HEK293T (cell line): ENCODE results near the gene CASS4.

Experiments used
- CTCF ChIA-PET: fragments of 350-600 bp; formaldehyde crosslinking; extraction: SDS; loops from one replicate; lab custom pipeline; 2021; ENCODE audit warnings: antibody characterized with exemption, inconsistent platforms; lab: Yijun Ruan, JAX
- POLR2A ChIA-PET: fragments of 350-600 bp; formaldehyde crosslinking; extraction: SDS; loops from one replicate; lab custom pipeline; 2020; ENCODE audit warnings: antibody characterized with exemption, inconsistent platforms; lab: Yijun Ruan, JAX
- DNase-seq: peaks from one replicate; pipeline ENCODE4 v3.0.0; 2012; ENCODE audit warnings: mixed read lengths; ENCODE audit errors: extremely low spot score
- ARNT ChIP-seq: fragments of 450-650 bp; IDR thresholded peaks from 2 replicates; pipeline ENCODE4 v1.6.1; 2017; ENCODE audit warnings: mild to moderate bottlenecking
- BHLHE40 ChIP-seq: fragments of 450-650 bp; IDR thresholded peaks from 2 replicates; pipeline ENCODE4 v1.6.1; 2016; ENCODE audit warnings: mild to moderate bottlenecking, moderate library complexity, borderline replicate concordance
- CTBP1 ChIP-seq: fragments of 450-650 bp; IDR thresholded peaks from 2 replicates; pipeline ENCODE4 v1.6.1; 2016; ENCODE audit warnings: borderline replicate concordance
- ELF4 ChIP-seq: fragments of 450-650 bp; IDR thresholded peaks from 2 replicates; pipeline ENCODE4 v1.6.1; 2017; ENCODE audit warnings: antibody characterized with exemption
- FOXA1 ChIP-seq: fragments of 450-650 bp; IDR thresholded peaks from 2 replicates; pipeline ENCODE4 v1.6.1; 2016; ENCODE audit warnings: mild to moderate bottlenecking
- FOXK2 ChIP-seq: fragments of 450-650 bp; IDR thresholded peaks from 2 replicates; pipeline ENCODE4 v1.6.1; 2016; ENCODE audit warnings: mild to moderate bottlenecking
- FOXM1 ChIP-seq: fragments of 450-650 bp; IDR thresholded peaks from 2 replicates; pipeline ENCODE4 v1.6.1; 2017; ENCODE audit warnings: mild to moderate bottlenecking, borderline replicate concordance
- HDGF ChIP-seq: fragments of 450-650 bp; IDR thresholded peaks from 2 replicates; pipeline ENCODE4 v1.6.1; 2017; ENCODE audit warnings: antibody characterized with exemption, borderline replicate concordance
- L3MBTL2 ChIP-seq: fragments of 450-650 bp; conservative IDR thresholded peaks from 2 replicates; pipeline ENCODE4 v1.6.1; 2016; ENCODE audit warnings: mild to moderate bottlenecking
- LEF1 ChIP-seq: fragments of 450-650 bp; IDR thresholded peaks from 2 replicates; pipeline ENCODE4 v1.6.1; 2017; ENCODE audit warnings: mild to moderate bottlenecking, borderline replicate concordance
- NFRKB ChIP-seq: fragments of 450-650 bp; IDR thresholded peaks from 2 replicates; pipeline ENCODE4 v1.6.1; 2016; ENCODE audit warnings: mild to moderate bottlenecking, moderate library complexity
- SP1 ChIP-seq: fragments of 450-650 bp; IDR thresholded peaks from 2 replicates; pipeline ENCODE4 v1.6.1; 2017
- SUZ12 ChIP-seq: fragments of 450-650 bp; IDR thresholded peaks from 2 replicates; pipeline ENCODE4 v1.6.1; 2016; ENCODE audit warnings: mild to moderate bottlenecking
- TARDBP ChIP-seq: fragments of 450-650 bp; IDR thresholded peaks from 2 replicates; pipeline ENCODE4 v1.6.1; 2016
- ZNF384 ChIP-seq: fragments of 450-650 bp; IDR thresholded peaks from 2 replicates; pipeline ENCODE4 v1.6.1; 2016
- TF ChIP-seq, protein P1 (sequence below): fragments of 450-650 bp; IDR thresholded peaks from 2 replicates; pipeline ENCODE4 v1.6.1; 2016

CASS4 gene

DNA sequence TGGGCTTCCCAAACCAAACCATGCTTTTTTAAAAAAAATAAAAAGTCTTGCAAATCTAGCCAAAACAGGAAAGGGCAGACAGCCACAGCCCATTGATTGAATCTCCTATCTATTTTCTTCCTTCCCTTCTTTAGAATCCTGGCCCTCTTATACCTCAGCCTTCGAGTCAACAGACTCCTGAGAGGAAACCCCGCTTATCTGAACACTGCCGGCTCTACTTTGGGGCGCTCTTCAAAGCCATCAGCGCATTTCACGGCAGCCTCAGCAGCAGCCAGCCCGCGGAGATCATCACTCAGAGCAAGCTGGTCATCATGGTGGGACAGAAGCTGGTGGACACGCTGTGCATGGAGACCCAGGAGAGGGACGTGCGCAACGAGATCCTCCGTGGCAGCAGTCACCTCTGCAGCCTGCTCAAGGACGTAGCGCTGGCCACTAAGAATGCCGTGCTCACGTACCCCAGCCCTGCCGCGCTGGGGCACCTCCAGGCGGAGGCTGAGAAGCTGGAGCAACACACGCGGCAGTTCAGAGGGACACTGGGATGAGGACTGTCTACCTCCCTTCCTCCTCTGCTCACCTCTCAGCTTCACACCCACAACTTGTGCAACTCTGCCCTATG lies 46.3 kb downstream of the CASS4 start:
- DNase-seq: no peak
- CTCF ChIA-PET: no interaction called here
- POLR2A ChIA-PET: no interaction called here

DNA sequence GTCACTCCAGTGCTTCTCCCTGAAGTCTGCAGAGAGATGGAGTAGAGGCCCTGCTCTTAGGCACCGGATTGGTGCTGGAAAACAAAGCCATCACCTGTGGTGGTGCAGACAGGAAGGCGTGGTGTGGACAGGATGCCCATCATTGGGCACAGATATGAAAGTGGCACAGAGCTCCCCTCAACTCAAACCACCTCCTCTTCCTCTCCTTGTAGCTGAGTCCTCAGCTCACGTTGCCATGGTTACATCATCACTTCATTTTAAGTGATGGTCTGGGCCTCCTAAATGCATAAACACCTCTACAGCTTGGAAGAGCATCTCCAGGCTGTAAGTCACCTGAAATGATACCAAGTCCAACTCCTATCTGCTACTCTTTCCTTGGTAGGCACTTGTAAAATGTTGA lies 48.4 kb downstream of the CASS4 start:
- POLR2A ChIA-PET: no interaction called here
- TF ChIP-seq TARDBP (no peak), L3MBTL2 (no peak), ELF4 (no peak), FOXK2 (no peak), SUZ12 (no peak), BHLHE40 (no peak), SP1 (no peak), LEF1 (no peak), FOXA1 (no peak), ARNT (no peak), ZNF384 (no peak)
- TF ChIP-seq, protein P1, sequence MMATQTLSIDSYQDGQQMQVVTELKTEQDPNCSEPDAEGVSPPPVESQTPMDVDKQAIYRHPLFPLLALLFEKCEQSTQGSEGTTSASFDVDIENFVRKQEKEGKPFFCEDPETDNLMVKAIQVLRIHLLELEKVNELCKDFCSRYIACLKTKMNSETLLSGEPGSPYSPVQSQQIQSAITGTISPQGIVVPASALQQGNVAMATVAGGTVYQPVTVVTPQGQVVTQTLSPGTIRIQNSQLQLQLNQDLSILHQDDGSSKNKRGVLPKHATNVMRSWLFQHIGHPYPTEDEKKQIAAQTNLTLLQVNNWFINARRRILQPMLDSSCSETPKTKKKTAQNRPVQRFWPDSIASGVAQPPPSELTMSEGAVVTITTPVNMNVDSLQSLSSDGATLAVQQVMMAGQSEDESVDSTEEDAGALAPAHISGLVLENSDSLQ: no peak
- CTCF ChIA-PET: no interaction called here
- DNase-seq: no peak

More for the DNA sequence above, 46.3 kb downstream of the CASS4 start:
- TF ChIP-seq FOXK2 (no peak), HDGF (no peak), ARNT (no peak), BHLHE40 (no peak), ZNF384 (no peak), NFRKB (no peak), CTBP1 (no peak), SP1 (no peak), SUZ12 (no peak), L3MBTL2 (no peak), TARDBP (no peak), FOXA1 (no peak), FOXM1 (no peak), LEF1 (no peak), ELF4 (no peak)
- TF ChIP-seq, protein P1: no peak

DNA sequence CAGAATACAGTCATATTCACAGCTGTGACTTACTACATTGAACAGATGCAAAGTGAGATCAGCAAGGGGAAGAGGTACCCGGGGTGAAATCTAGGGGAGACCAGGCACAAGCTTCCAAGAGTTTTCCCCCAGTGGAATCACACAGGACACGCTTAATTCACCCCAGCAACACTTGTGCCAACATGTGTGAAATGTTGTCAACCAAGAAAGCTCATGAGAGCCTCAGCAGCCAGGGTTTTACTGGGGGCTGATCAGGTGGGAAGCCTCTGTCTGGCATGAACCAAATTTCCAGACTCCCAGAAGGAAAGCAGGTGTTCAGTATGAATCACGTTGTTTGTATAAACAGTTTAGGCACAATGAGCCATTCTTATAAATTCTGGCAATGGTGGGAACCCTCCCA lies 49.5 kb downstream of the CASS4 start:
- no peak for DNase-seq
- ChIA-PET CTCF (no interaction called here), POLR2A (no interaction called here)
- TF ChIP-seq CTBP1 (no peak), HDGF (no peak), FOXK2 (no peak), ELF4 (no peak), FOXA1 (no peak), ZNF384 (no peak), ARNT (no peak), LEF1 (no peak)
- TF ChIP-seq, protein P1: no peak

DNA sequence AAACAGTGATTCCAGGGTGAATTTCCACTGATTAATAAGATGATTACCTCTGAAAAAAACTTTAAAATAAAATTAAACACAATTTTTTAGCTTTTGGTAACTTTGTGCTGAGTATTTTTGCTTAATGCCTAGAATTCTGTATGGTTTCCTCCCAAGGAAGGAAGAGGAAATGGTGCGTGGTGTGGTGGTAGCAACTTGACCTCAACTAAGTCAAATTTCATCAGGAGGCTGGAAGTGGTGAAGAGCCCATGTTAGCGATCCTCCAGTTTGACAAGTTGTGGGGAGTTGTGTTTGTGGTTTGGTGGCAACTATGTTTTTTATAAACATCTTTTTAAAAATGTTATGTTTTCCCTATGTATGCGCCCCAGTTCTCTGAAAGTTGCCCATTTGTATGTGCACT lies 51.4 kb downstream of the CASS4 start:
- ChIA-PET CTCF (no interaction called here), POLR2A (no interaction called here)
- TF ChIP-seq CTBP1: no peak
- no peak for TF ChIP-seq LEF1
- TF ChIP-seq FOXK2: no peak
- TF ChIP-seq, protein P1: no peak
- no peak for TF ChIP-seq TARDBP
- no peak for TF ChIP-seq ELF4
- no peak for TF ChIP-seq BHLHE40
- TF ChIP-seq HDGF: no peak
- TF ChIP-seq NFRKB: no peak
- no peak for DNase-seq

DNA sequence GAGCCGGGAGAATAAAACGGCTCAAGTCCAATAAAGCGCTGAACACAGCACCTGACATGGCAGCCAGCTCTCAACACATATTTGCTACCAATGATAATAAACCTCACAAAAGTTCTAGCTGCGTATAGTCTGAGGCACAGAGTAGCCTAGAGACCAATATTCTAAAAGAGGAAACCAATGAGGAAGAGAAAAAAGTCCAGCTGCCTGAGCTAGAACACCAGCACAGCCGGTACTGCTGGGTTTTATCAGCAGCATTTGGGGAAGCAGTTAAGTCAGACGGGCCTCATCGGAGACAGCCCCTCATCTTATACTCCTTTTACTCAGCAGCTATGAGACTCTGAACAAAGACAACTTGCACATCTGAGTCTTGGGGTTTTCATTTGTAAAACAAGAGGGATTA lies 53.9 kb downstream of the CASS4 start:
- POLR2A ChIA-PET: no interaction called here
- no peak for DNase-seq
- CTCF ChIA-PET: no interaction called here
- TF ChIP-seq, protein P1: no peak
- no peak for TF ChIP-seq FOXA1
- no peak for TF ChIP-seq SP1
- TF ChIP-seq CTBP1: no peak
- no peak for TF ChIP-seq TARDBP
- TF ChIP-seq LEF1: no peak
- no peak for TF ChIP-seq BHLHE40

DNA sequence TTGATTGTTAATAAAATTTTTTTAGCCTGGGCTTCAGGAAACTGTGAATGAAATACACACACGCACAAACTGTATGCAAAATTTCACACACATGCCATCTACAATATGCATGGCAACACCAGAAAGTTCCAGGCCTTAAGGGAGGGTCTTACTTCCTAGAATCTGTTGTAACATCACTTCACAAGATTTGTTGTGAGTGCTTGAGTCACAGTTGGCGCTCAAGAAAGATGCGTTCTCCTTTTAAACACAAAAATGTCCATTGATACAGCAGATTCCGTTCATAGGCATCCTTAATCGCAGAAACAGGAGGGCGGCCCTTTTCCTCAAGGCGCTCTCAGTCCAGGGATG lies 55.9 kb downstream of the CASS4 start:
- no peak for TF ChIP-seq BHLHE40
- no peak for TF ChIP-seq SP1
- TF ChIP-seq CTBP1: no peak
- TF ChIP-seq FOXK2: no peak
- TF ChIP-seq TARDBP: no peak
- no peak for TF ChIP-seq LEF1
- TF ChIP-seq, protein P1: no peak
- TF ChIP-seq NFRKB: no peak
- TF ChIP-seq SUZ12: no peak
- TF ChIP-seq ZNF384: no peak
- no peak for TF ChIP-seq ELF4
- TF ChIP-seq FOXA1: no peak
- TF ChIP-seq ARNT: no peak
- TF ChIP-seq HDGF: no peak
- no peak for TF ChIP-seq FOXM1
- TF ChIP-seq L3MBTL2: no peak
- CTCF ChIA-PET: no interaction called here
- DNase-seq: no peak
- POLR2A ChIA-PET: interaction anchor here (1.0 kb wide), 1 partner anchor 59 kb away, joined by 3 read pairs; no protein-coding TSS in a partner anchor
